ENCODE data around the gene PIGT.

The PIGT gene

DNA sequence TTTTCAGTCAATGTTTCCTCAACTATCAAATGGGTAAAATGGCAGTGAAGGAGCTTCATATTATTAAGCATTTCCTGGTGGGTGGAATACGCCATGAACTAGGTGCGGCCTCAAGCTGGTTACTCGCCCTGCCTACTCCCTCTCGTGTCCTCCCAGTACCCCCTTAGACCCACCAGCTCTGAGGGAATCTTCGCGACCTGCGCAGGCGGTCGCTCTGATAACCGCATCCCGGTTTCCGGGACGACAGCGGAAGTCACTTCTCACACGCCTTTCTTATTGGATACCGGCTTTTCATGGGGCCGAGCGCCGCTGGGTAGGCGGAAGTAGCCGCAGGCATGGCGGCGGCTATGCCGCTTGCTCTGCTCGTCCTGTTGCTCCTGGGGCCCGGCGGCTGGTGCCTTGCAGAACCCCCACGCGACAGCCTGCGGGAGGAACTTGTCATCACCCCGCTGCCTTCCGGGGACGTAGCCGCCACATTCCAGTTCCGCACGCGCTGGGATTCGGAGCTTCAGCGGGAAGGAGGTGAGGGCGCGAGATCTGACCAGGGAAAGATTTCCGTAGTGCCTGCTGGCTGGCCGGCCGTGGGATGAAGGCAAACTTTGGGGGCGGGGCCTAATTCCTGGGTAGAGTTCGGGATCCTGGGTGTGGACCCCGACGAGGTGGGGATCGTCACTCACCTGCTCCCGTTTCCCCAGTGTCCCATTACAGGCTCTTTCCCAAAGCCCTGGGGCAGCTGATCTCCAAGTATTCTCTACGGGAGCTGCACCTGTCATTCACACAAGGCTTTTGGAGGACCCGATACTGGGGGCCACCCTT, at the start of gene PIGT:
Gene PIGT (plus strand): TSS at position 320 of the 816 bp plus-strand sequence. CDS start 16 bp downstream, at position 336.
- no peak for FAIRE-seq

- no peak for FAIRE-seq
Observed at GRCh38 chr20:45366192-45366591, 49.7 kb upstream of the PIGT start.

- no peak for FAIRE-seq
Observed at GRCh38 chr20:45366631-45367030, 49.3 kb upstream of the PIGT start.

DNA sequence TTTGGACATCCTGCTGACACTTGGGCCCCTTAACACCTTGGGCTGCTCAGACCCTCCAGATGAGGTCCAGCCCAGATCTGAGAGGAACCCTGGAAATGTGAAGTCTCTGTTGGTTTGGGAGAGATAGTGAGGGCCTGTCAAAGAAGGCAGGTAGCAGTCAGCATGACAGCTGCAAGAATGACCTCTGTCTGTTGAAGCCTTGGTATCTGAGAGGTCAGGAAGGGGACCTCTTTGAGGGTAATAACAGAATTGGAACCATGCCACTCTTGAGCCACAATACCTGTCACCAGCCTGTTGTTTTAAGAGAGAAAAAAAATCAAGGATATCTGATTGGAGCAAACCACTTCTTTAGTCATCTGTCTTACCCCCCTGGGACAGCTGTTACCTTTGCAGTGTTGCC, 48.8 kb upstream of the PIGT start:
- FAIRE-seq = no peak

GRCh38 chr20:45368221-45368980, 47.5 kb upstream of the PIGT start:
- no peak for FAIRE-seq

- FAIRE-seq = no peak
Observed at GRCh38 chr20:45370571-45371160, 45.3 kb upstream of the PIGT start.

DNA sequence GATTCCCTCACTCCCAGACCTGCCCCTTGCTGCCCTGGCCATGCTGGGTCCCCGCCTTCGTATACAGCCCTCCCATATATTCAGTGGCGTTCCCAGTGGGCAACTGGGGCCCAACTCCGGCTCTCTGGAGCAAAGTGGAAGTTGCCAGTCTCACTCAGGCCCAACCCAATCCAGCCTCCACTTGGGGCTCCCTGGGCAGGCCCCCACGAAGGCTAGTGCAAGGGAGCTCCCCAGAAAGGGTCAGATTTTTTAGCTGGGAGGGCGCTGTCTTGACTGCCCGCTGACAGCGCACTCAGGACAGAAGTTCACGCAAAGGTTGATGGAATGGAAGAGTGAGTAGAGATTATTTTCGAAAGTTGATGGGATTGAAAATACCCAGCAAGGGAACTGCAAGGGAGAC, 43.7 kb upstream of the PIGT start:
- no peak for FAIRE-seq

- FAIRE-seq = no peak
Observed at GRCh38 chr20:45372646-45373352, 43.1 kb upstream of the PIGT start.

- FAIRE-seq = no peak
Observed at GRCh38 chr20:45373353-45374100, 42.4 kb upstream of the PIGT start.

DNA sequence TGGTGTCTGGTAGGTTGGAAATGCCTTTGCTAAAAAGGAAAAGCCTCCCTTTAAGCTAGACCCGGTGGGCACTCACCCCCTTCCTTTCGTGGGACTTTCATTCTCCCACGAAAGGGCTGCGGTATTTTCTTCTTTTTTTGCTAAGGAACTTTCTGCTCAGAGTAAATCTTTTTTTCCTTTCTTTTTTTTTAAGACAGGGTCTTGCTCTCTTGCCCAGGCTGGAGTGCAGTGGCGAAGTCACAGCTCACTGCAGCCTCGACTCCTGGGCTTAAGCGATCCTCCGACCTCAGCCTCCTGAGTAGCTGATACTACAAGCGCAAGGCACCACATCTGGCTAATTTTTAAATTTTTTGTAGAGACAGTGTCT, 41.9 kb upstream of the PIGT start:
- FAIRE-seq = no peak

DNA sequence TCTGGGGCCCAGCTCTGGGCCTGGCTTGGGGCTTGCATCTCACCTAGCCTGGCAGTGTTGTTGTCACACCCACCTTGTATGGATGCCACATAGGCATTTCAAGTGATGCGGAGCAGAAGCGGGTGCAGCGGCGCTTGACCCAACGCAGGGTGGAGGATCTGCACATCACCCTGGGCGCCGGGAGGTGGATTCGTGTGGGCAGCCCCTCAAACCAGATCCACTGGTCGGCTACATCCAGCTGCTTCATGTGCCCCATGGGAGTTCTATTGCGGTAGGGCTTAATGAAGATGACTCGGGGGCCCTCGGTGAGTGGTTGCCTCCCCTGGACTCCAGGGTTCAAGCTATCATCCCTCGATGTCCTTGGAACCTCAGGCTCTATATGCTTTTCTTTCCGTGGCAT, 41.0 kb upstream of the PIGT start:
- FAIRE-seq = no peak

DNA sequence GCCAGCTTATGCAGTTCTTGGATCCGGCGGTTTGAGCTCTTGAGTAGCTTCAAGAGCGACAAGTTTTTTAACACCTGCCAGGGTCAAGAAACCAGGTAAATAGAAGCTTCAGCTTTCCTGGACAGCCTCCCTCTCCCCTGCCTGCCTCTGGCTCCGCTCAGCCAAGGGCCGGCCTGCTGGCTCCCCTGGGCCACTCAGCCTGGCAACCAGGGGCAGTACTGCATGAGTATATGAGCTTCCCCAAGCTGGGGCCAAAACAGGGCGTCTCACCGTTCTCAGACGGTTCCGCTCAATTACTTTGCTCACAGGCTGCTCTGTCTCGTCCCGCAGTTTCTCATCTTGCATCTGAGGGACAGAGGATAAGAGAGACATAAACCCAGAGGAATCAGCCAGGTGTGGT, 38.7 kb upstream of the PIGT start:
- FAIRE-seq = no peak

DNA sequence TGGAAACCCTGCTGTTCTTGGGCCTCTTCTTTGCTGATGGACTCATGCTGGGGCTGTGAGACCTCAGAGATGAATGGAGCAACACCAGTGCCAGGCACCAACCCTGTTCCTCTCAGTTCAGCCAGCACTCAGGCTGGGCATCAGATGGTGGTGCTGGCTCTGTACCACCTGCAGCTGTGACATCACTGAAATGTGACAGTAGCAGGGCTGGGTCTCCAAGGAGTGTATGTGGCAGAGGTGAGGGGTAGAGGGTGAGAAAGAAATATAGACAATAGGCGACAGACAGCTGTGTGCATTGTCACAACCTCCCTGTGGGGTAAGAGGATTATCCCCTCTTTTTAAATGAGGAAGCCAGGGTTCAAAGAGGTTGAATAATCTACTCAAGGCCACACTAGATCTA, 37.8 kb upstream of the PIGT start, which contains the start of gene TP53TG5:
Gene TP53TG5 (minus strand): TSS at position 135 of the 400 bp plus-strand sequence. CDS start 89 bp downstream, at position 46.
- FAIRE-seq = no peak

DNA sequence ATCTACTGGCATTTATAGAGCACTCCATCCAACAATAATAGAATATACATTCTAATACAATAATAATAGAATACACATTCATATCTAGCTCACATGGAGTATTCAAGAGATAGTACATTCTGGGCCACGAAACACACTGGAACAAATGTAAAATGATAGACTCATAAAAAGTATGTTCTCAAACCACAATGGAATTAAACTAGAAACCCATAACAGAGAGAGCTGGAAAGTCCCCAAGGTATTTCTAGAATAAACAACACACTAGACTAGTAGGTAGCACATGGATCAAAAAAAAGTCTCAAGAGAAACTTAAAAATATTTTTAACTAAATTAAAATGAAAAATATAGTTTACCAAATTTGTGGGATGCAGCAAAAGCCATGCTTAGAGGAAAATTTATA, 28.7 kb upstream of the PIGT start:
- FAIRE-seq = no peak

- FAIRE-seq = no peak
Observed at GRCh38 chr20:45390931-45391330, 25.0 kb upstream of the PIGT start.

- FAIRE-seq = no peak
Observed at GRCh38 chr20:45391559-45391958, 24.4 kb upstream of the PIGT start.

GRCh38 chr20:45392733-45393132, 23.2 kb upstream of the PIGT start:
- no peak for FAIRE-seq

- no peak for FAIRE-seq
Observed at GRCh38 chr20:45394221-45395113, 21.5 kb upstream of the PIGT start.

DNA sequence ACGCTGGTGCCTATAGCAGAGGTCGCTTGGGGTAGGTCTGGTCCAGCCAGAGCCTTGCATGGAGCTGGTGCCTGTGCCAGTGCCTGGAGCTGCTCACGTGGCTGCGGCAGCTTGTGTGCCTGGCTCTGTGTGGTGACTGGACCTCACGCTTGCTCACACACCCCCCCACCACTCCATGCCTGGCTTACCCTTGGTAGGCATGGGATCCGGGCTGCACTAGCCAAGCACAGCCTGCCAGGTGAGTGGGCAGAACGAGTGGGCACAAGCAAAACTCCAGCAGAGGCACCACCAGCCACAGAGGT, 20.9 kb upstream of the PIGT start:
- FAIRE-seq = no peak

DNA sequence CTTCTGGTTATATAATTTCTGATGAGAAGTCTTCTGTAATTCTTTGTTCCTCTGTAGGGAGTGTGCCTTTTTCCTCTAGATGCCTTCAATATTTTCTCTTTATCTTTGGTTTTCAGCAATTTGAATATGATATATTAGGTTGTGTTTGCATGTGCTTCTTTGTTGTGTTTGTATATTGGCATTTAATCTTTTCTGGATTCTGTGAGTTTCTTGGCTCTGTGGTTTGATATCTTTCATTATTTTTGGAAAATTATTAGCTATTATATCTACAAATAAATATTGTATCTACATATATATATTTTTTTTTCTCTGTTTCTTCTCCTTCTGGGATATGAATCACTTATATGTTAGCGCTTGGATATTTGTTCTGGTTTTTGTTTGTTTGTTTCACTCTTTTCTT, 16.9 kb upstream of the PIGT start:
- FAIRE-seq = no peak

DNA sequence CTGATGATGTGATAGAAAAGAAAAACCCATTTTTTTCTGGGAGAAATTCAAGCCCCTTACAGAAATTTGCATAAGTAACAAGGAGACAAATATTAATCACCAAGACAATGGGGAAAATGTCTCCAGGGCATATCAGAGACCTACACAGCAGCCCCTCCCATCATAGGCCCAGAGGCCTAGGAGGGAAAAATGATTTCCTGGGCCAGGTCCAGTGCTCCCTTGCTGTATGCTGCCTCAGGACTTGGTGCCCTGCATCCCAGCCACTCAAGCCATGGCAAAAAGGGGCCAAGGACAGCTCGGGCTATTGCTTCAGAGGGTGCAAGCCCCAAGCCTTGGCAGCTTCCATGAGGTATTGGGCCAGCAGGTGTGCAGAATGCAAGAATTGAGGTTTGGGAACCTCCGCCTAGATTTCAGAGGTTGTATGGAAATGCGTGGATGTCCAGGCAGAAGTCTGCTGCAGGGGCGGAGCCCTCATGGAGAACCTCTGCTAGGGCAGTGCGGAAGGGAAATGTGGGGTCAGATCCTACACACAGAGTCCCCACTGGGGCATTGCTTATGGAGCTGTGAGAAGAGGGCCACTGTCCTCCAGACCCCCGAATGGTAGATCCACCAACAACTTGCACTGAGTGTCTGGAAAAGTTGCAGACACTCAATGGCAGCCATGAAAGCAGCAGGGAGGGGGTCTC, 15.5 kb upstream of the PIGT start:
- FAIRE-seq = no peak

Measured in A204.1 (cell line).